GM18870 (cell line): Measurements from ENCODE around the gene SERPINB13.

Source experiments
- ATAC-seq: cut with Tn5 transposase; IDR thresholded peaks from one replicate; pipeline ENCODE4 v1.9.1; 2021; ENCODE audit warnings: moderate library complexity; ENCODE audit not compliant: unreplicated experiment

The SERPINB13 gene

DNA sequence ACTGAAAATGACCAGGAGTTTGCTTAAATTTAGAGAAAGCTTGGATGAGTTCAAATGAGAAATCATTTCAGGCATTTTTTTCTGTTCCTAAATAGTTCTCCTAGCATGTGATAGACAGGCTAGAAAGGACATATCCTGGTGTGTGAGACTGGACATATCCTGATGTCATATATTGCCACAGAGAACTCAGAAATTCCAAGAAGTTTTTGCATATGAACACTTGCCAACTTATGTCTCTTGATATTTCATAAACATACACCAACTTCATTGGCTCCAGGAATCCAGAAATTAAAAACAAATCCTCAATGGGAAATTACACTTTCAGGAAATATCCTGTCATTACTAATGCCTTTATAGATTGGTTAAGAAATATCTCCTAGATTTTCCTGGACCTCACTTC is 59.8 kb downstream of the SERPINB13 start:
- ATAC-seq = no peak

DNA sequence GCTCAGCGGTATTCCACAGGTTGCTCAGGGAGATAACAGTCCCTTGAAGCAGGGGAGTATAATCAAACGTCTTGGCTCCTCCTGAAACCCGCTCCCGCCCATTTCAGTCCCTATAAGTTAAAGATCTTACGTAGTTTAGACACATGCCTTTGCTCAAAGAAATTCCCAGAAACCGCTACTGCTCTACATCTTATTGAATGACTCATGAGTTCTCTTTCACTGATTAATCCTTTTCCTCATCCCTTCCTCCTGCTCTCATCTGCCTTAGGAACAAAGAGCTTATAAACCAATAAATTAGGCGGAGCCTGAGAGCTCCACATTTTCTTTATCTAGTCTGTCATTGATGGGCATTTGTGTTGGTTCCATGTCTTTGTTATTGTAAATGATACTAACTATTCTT is 61.1 kb downstream of the SERPINB13 start:
- ATAC-seq = no peak
